WERI-Rb-1 (cell line): ENCODE measurements around the gene COQ8B.

ENCODE experiments used
- DNase-seq: peaks from one replicate; pipeline ENCODE4 v3.0.0-alpha.2; 2020
- H3K27ac ChIP-seq: fragments of 250-450 bp; sonication (Bioruptor Pico); 2 replicates; pipeline ENCODE4 v1.5.1; 2020; ENCODE audit warnings: mild to moderate bottlenecking, moderate library complexity
- H3K27me3 ChIP-seq: fragments of 250-450 bp; sonication (Bioruptor Pico); 2 replicates; pipeline ENCODE4 v1.5.1; 2021; ENCODE audit warnings: mild to moderate bottlenecking, low read depth, moderate library complexity; ENCODE audit not compliant: insufficient read depth, severe bottlenecking
- H3K36me3 ChIP-seq: fragments of 250-450 bp; sonication (Bioruptor Pico); 2 replicates; pipeline ENCODE4 v1.5.1; 2020; ENCODE audit warnings: mild to moderate bottlenecking, moderate library complexity
- H3K4me3 ChIP-seq: 2 replicates; pipeline ENCODE4 v1.5.1; 2011; ENCODE audit warnings: low read depth, mild to moderate bottlenecking, control low read depth, low read length
- H3K9me3 ChIP-seq: fragments of 250-450 bp; sonication (Bioruptor Pico); 2 replicates; pipeline ENCODE4 v1.5.1; 2021; ENCODE audit warnings: mild to moderate bottlenecking, moderate library complexity; ENCODE audit not compliant: severe bottlenecking
- CTCF ChIP-seq: IDR thresholded peaks from 2 replicates; pipeline ENCODE4 v1.5.1; 2011; ENCODE audit warnings: low read depth, mild to moderate bottlenecking, control low read depth, inconsistent platforms, low read length

Gene COQ8B

GRCh38 chr19:40758491-40758890 lies 41.8 kb upstream of the COQ8B start:
- no peak overlapping the region for H3K4me3 ChIP-seq
- no peak for DNase-seq
- peaks cover 91% of the 10 kb centered on the region for H3K36me3 ChIP-seq
- H3K9me3 ChIP-seq: no peaks in the 10 kb centered on the region
- no peak for TF ChIP-seq CTCF
- no peaks in the 10 kb centered on the region for H3K27me3 ChIP-seq
- no peak overlapping the region for H3K27ac ChIP-seq

GRCh38 chr19:40756502-40757110 lies 39.9 kb upstream of the COQ8B start:
- Histone ChIP-seq H3K27me3 (no peaks in the 10 kb centered on the region), H3K4me3 (no peak overlapping the region), H3K36me3 (peaks cover 83% of the 10 kb centered on the region), H3K27ac (no peak overlapping the region), H3K9me3 (no peaks in the 10 kb centered on the region)
- TF ChIP-seq CTCF: no peak
- DNase-seq: no peak

GRCh38 chr19:40755791-40756190 lies 39.1 kb upstream of the COQ8B start:
- no peaks in the 10 kb centered on the region for H3K27me3 ChIP-seq
- peaks cover 81% of the 10 kb centered on the region for H3K36me3 ChIP-seq
- no peak for DNase-seq
- no peak overlapping the region for H3K27ac ChIP-seq
- no peak for TF ChIP-seq CTCF
- H3K9me3 ChIP-seq: no peaks in the 10 kb centered on the region
- no peak overlapping the region for H3K4me3 ChIP-seq

DNA sequence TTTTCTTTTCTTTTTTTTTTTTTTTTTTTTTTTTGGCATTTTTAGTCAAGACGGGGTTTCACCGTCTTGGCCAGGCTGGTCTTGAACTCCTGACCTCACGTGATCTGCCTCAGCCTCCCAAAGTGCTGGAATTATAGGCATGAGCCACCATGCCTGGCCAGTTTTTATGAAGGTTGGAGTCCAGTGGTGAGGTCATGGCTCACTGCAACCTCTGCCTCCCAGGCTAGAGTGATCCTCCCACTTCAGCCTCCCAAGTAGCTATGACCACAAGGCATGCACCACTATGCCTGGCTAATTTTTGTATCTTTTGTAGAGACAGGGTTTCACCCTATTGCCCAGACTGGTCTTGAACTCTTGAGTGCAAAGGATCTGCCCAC lies 38.5 kb upstream of the COQ8B start:
- H3K27ac ChIP-seq: no peak overlapping the region
- no peaks in the 10 kb centered on the region for H3K9me3 ChIP-seq
- no peaks in the 10 kb centered on the region for H3K27me3 ChIP-seq
- no peak for TF ChIP-seq CTCF
- no peak for DNase-seq
- no peak overlapping the region for H3K4me3 ChIP-seq
- H3K36me3 ChIP-seq: peaks cover 75% of the 10 kb centered on the region

DNA sequence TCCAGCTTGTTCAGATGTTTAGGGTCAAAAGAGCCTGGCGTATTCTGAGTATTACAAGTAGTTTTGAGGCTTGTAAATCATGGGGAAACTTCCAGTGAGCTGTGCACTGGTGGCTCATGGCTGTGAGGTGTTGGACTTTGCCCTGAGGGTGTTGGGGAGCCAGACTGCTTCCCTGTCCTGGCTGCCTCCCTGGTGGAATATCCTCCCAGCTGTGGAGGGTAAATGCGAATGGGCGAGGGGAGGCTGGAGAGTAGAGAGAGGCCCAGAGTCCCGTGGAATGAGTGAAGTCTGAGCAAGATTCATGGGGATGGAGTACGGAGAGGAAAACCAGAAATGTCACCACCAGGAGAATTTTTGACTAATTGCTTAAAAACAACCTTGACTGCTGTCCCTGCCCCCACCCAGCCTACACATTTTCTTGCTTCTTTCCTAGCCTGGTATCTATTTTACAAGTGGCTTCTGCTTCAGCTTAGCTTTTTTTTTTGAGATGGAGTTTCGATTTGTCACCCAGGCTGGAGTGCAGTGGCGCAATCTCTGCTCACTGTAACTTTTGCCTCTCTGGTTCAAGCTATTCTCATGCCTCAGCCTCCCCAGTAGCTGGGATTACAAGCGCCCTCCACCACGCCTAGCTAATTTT lies 38.0 kb upstream of the COQ8B start:
- H3K27me3 ChIP-seq: no peaks in the 10 kb centered on the region
- TF ChIP-seq CTCF: no peak
- no peak overlapping the region for H3K4me3 ChIP-seq
- DNase-seq: no peak
- peaks cover 70% of the 10 kb centered on the region for H3K36me3 ChIP-seq
- no peaks in the 10 kb centered on the region for H3K9me3 ChIP-seq
- no peak overlapping the region for H3K27ac ChIP-seq
